ENCODE results near the gene PERP.

GRCh38 chr6:138101946-138102731 is 5.1 kb downstream of the PERP start:
- TF ChIP-seq EZH2 (IDR thresholded peaks at IDR 0.05; ENCODE audit: low read length, missing control alignments), result no peak
- TF ChIP-seq CTCF (conservative IDR thresholded peaks at IDR 0.05 in 1 of 2, IDR thresholded peaks at IDR 0.05 in 1 of 2; ENCODE audit: low read depth in 1 of 2, low read length in 2 of 2), result no peak
